Calu3 (cell line): ENCODE measurements around the gene FMN1. TPM values are rescaled to one million over a fixed set of nuclear protein-coding genes. Genes with fewer than 3 reads are reported as not detected.

Experiments
- BruUV-seq: library from RNA; stranded (reverse); fragments of 400-500 nt; replicated peaks from 2 replicates; lab custom pipeline; 2021; lab: Mats Ljungman, UMichigan
- CTCF ChIA-PET: fragments of 300-600 bp; sonication (Branson Sonifier 250); formaldehyde crosslinking; loops from one replicate; lab custom pipeline; 2022; ENCODE audit warnings: antibody characterized with exemption; lab: Charles Lee
- DNase-seq: peaks from one replicate; pipeline ENCODE4 v3.0.0; 2022
- H3K27ac Mint-ChIP-seq: one replicate; pipeline ENCODE4 v1.8.0; 2022; ENCODE audit warnings: mixed read lengths; ENCODE audit not compliant: unreplicated experiment
- H3K27me3 Mint-ChIP-seq: one replicate; pipeline ENCODE4 v1.8.0; 2022; ENCODE audit warnings: mixed read lengths; ENCODE audit not compliant: unreplicated experiment
- H3K36me3 Mint-ChIP-seq: one replicate; pipeline ENCODE4 v1.8.0; 2022; ENCODE audit warnings: mild to moderate bottlenecking, moderate library complexity, mixed read lengths; ENCODE audit not compliant: insufficient read depth, unreplicated experiment
- H3K4me1 Mint-ChIP-seq: one replicate; pipeline ENCODE4 v1.8.0; 2022; ENCODE audit warnings: mild to moderate bottlenecking, low read depth, mixed read lengths; ENCODE audit not compliant: unreplicated experiment
- H3K4me3 Mint-ChIP-seq: one replicate; pipeline ENCODE4 v1.8.0; 2022; ENCODE audit warnings: mild to moderate bottlenecking, low read depth, moderate library complexity, mixed read lengths; ENCODE audit not compliant: unreplicated experiment
- H3K9me3 Mint-ChIP-seq: one replicate; pipeline ENCODE4 v1.8.0; 2022; ENCODE audit warnings: low read depth, mixed read lengths; ENCODE audit not compliant: unreplicated experiment
- intact Hi-C: fragments of 100-400 bp; cut with micrococcal nuclease; formaldehyde crosslinking; loops from one replicate; pipeline ENCODE4 v1.10.0; 2022; ENCODE audit not compliant: unreplicated experiment
- total RNA-seq: library from RNA; stranded (reverse); gene quantifications from 2 replicates; pipeline ENCODE4 v1.2.3, GENCODE V29; 2022
- TF ChIP-seq, protein P1 (sequence below): fragments of 200-600 bp; IDR thresholded peaks from one replicate; pipeline ENCODE4 v1.8.0; 2022; ENCODE audit warnings: antibody characterized with exemption; ENCODE audit not compliant: unreplicated experiment

The FMN1 gene
- total RNA-seq, 1 experiment from 2014 or later = 7.1 TPM

DNA sequence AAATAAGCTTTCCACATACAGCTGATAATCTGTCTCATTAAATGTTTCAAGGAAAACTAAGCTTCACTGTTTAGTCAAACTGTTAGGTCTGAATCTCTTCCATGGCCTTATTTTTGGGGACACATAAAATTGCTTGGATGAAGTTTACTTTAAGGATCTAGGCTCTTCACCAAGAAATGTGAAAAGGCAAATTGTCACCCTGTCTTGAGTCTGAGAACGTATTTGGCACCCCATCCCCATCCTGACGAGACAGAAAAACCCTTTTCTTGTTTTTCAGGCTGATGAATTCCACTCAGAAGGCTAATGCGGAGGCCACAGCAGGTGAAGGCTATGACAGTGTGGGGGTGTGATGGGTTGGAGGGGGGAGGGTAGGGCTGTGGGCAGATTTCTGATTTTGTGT lies 250.1 kb downstream of the FMN1 start:
- no peaks in the 10 kb centered on the region for H3K27me3 Mint-ChIP-seq
- H3K9me3 Mint-ChIP-seq = no peaks in the 10 kb centered on the region
- DNase-seq = no peak
- no peaks in the 10 kb centered on the region for H3K36me3 Mint-ChIP-seq
- CTCF ChIA-PET = no interaction called here
- TF ChIP-seq, protein P1, sequence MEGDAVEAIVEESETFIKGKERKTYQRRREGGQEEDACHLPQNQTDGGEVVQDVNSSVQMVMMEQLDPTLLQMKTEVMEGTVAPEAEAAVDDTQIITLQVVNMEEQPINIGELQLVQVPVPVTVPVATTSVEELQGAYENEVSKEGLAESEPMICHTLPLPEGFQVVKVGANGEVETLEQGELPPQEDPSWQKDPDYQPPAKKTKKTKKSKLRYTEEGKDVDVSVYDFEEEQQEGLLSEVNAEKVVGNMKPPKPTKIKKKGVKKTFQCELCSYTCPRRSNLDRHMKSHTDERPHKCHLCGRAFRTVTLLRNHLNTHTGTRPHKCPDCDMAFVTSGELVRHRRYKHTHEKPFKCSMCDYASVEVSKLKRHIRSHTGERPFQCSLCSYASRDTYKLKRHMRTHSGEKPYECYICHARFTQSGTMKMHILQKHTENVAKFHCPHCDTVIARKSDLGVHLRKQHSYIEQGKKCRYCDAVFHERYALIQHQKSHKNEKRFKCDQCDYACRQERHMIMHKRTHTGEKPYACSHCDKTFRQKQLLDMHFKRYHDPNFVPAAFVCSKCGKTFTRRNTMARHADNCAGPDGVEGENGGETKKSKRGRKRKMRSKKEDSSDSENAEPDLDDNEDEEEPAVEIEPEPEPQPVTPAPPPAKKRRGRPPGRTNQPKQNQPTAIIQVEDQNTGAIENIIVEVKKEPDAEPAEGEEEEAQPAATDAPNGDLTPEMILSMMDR = no peak
- H3K4me3 Mint-ChIP-seq = no peak overlapping the region
- H3K27ac Mint-ChIP-seq = no peak overlapping the region
- no peaks in the 10 kb centered on the region for H3K4me1 Mint-ChIP-seq
- no TSS peak for BruUV-seq
- intact Hi-C loops = no loop called here

DNA sequence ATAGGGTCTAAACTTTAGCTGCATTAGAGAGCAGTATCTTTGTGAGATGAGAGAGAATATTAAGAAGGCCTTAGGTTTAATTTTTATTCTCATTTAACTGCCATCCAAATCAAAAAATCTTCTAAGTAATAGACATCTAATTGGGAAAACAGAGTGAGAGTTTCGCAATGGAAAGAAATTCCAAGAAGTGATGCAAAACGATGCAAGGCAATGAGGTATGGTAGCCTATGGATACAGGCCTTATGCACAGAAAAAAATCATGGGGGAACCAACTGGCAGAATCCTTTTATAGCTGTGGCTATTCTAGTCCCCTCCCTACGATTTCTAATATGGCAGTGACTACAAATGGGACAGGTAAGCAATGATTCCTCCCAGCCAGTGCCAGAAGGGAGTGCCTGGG lies 250.8 kb downstream of the FMN1 start:
- Mint-ChIP-seq H3K9me3 (no peaks in the 10 kb centered on the region), H3K27ac (no peak overlapping the region), H3K4me3 (no peak overlapping the region), H3K36me3 (no peaks in the 10 kb centered on the region), H3K27me3 (no peaks in the 10 kb centered on the region), H3K4me1 (no peaks in the 10 kb centered on the region)
- intact Hi-C loops = no loop called here
- no TSS peak for BruUV-seq
- CTCF ChIA-PET = no interaction called here
- no peak for DNase-seq
- TF ChIP-seq, protein P1 = no peak

DNA sequence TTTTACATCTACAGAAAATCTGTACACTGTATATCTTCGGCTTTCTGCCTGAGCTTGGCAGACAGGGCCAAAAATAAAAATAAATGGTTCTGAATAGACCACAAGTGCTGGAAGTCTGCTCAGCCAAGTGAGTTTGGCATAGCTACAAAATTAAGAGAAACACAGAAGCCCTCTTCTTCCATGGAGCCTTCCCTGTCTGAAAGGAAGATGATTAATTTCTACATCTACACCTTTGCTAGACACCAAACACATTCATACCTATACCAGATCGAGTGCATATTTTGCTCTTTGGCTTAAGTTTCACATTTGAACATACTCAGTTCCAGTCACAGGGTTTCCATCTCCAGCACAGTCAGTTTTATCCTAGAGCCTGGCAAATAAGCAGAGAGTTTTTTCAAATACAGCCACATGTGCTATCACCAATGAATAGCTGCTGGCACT lies 252.1 kb downstream of the FMN1 start:
- Mint-ChIP-seq H3K4me3 (no peak overlapping the region), H3K36me3 (no peaks in the 10 kb centered on the region), H3K9me3 (no peaks in the 10 kb centered on the region), H3K4me1 (no peaks in the 10 kb centered on the region), H3K27me3 (no peaks in the 10 kb centered on the region), H3K27ac (no peak overlapping the region)
- DNase-seq = no peak
- BruUV-seq = no TSS peak
- intact Hi-C loops = no loop called here
- CTCF ChIA-PET = no interaction called here
- TF ChIP-seq, protein P1 = no peak

DNA sequence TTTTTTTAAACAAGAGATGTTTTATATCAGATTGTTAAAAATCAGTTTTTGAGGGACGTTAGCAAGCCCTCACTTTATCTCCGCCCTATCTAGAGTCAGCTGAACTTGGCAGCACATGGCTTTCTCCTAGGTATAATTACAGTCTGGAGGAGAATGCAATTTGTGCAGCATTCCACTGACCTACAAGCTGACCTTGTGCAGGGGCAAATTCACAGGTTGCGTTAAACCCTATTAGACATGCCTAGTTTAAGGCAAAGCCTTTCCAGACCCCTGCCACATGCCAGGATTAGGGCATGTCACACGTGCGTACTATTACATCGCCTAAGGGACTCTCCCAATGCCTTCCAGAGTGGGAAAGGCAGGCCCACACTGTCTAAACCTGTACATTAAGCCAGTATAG lies 252.7 kb downstream of the FMN1 start:
- CTCF ChIA-PET = no interaction called here
- DNase-seq = no peak
- intact Hi-C loops = no loop called here
- Mint-ChIP-seq H3K9me3 (no peaks in the 10 kb centered on the region), H3K27ac (no peak overlapping the region), H3K27me3 (no peaks in the 10 kb centered on the region), H3K4me1 (no peaks in the 10 kb centered on the region), H3K4me3 (no peak overlapping the region), H3K36me3 (no peaks in the 10 kb centered on the region)
- BruUV-seq = no TSS peak
- TF ChIP-seq, protein P1 = no peak
